ENCODE data around the gene MTFP1. TPM values are rescaled to one million over a fixed set of nuclear protein-coding genes. Genes with fewer than 3 reads are reported as not detected.

The MTFP1 gene
- total and polyA plus RNA-seq, 10 donors: 9.9 to 36.8 (median 19.9) TPM

DNA sequence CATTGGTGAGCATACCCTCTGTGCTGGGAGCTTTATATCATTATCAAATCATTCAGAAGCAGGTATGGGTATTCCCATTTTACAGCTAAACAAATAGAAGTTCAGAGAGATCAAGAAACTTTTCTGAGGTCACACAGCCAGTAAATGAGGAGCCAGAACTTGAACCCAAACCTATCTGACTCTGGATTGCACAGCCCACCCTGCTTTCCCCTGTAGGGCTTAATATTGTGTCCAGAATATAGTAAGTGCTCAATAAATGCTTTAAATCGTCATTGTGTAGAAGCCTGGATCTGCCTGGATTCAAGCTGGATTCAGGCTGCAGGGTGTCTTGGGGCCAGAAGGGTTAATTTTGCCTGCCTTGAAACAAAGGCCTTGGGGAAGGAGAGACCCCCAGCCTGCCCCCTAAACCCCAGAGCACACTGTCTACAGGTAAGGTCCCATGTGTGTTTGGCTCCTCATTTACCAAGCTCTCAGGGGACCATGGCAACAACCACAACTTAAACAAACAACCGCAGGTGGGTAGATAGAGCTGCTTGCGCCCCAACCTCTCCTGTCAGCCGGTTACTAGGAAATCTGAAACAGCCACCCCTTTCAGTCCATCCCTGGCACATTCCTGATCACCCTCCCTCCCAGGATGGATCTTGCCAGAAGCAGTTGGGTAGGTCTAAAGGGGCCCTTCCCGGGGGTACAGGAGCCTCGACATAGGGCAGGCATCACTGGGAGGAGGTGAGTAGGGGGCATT, 49.3 kb downstream of the MTFP1 start:
- H3K9me3 ChIP-seq: no peaks in the 10 kb centered on the region
- H3K36me3 ChIP-seq: no peaks in the 10 kb centered on the region
- TF ChIP-seq POLR2A (IDR thresholded peaks at IDR 0.05) (no peak), CTCF (IDR thresholded peaks at IDR 0.05 in 8 of 11, conservative IDR thresholded peaks at IDR 0.05 in 3 of 11) (no peak), POLR2AphosphoS5 (IDR thresholded peaks at IDR 0.05) (no peak)
- DNase-seq: no peak
- no peaks in the 10 kb centered on the region for H3K4me1 ChIP-seq
- no peak overlapping the region for H3K27ac ChIP-seq
- no peak overlapping the region for H3K4me3 ChIP-seq
- H3K27me3 ChIP-seq (replicated peaks in 1 of 7): peaks cover 0 to 52% (median 0%) of the 10 kb centered on the region in 7 donors
- intact Hi-C loops (cut with DNase I; ENCODE audit: low total_unique reads): no loop called here
- WGBS, 5 donors: 61 to 75% (median 66%) methylated on average over 6 of the region's 6 CpGs

Small RNAs within 50 kb of the gene (small RNA-seq; reads per million reads assigned to genes)
- gene AC004832.3 (0 reads per million in 4 donors), gene RNU6-564P (0 reads per million in 4 donors)

Other genes with a start within 250 kb of the MTFP1 start
- gene LIF, start 179.0 kb upstream of the MTFP1 start, total RNA-seq: 1 to 10 TPM in 3 of 7 donors, under 1 TPM in 2, not detected in 2; 0.32 to 3.2 (median 2.3) TPM
- under 1 TPM; 0.21 to 0.77 (median 0.24) TPM for gene LIF, start 179.0 kb upstream of the MTFP1 start, polyA plus RNA-seq
- gene OSM, start 158.9 kb upstream of the MTFP1 start, total RNA-seq: 10 to 100 TPM in 2 of 7 donors, 1 to 10 TPM in 5; 2.1 to 16.8 (median 4.5) TPM
- gene OSM, start 158.9 kb upstream of the MTFP1 start, polyA plus RNA-seq: 1 to 10 TPM; 1.2 to 2.1 (median 1.7) TPM
- gene CASTOR1, start 136.3 kb upstream of the MTFP1 start, total RNA-seq: 10 to 100 TPM in 5 of 7 donors, 1 to 10 TPM in 2; 7.4 to 18.9 (median 14.6) TPM
- gene CASTOR1, start 136.3 kb upstream of the MTFP1 start, polyA plus RNA-seq: 10 to 100 TPM in 2 of 3 donors, 1 to 10 TPM in 1; 5.6 to 12.8 (median 12.0) TPM
- 10 to 100 TPM; 26.8 to 46.4 (median 34.3) TPM for gene TBC1D10A, start 98.8 kb upstream of the MTFP1 start, total RNA-seq
- gene TBC1D10A, start 98.8 kb upstream of the MTFP1 start, polyA plus RNA-seq: 10 to 100 TPM; 21.1 to 37.4 (median 22.1) TPM
- gene SF3A1, start 68.9 kb upstream of the MTFP1 start, total RNA-seq: 100 to 1,000 TPM; 154 to 223 (median 182) TPM
- gene SF3A1, start 68.9 kb upstream of the MTFP1 start, polyA plus RNA-seq: 10 to 100 TPM; 14.9 to 22.8 (median 16.1) TPM
- 1 to 10 TPM; 2.1 to 8.1 (median 3.5) TPM for gene CCDC157, start 68.8 kb upstream of the MTFP1 start, total RNA-seq
- 1 to 10 TPM; 2.5 to 4.6 (median 3.9) TPM for gene CCDC157, start 68.8 kb upstream of the MTFP1 start, polyA plus RNA-seq
- gene RNF215, start 38.4 kb upstream of the MTFP1 start, total RNA-seq: 10 to 100 TPM; 10.2 to 19.5 (median 15.9) TPM
- 10 to 100 TPM in 1 of 3 donors, 1 to 10 TPM in 2; 6.5 to 11.0 (median 8.3) TPM for gene RNF215, start 38.4 kb upstream of the MTFP1 start, polyA plus RNA-seq
- 1 to 10 TPM in 6 of 7 donors, under 1 TPM in 1; 0.52 to 6.1 (median 2.4) TPM for gene SEC14L2, start 28.8 kb upstream of the MTFP1 start, total RNA-seq
- 1 to 10 TPM in 1 of 3 donors, under 1 TPM in 2; 0.54 to 1.5 (median 0.96) TPM for gene SEC14L2, start 28.8 kb upstream of the MTFP1 start, polyA plus RNA-seq
- not detected for gene SEC14L3, start 46.2 kb downstream of the MTFP1 start, total RNA-seq
- gene SEC14L3, start 46.2 kb downstream of the MTFP1 start, polyA plus RNA-seq: not detected
- 1 to 10 TPM in 3 of 7 donors, under 1 TPM in 4; 0.18 to 1.6 (median 0.68) TPM for gene SEC14L4, start 79.9 kb downstream of the MTFP1 start, total RNA-seq
- gene SEC14L4, start 79.9 kb downstream of the MTFP1 start, polyA plus RNA-seq: under 1 TPM; 0.03 to 0.29 (median 0.07) TPM
- gene SEC14L6, start 121.0 kb downstream of the MTFP1 start, total RNA-seq: under 1 TPM in 5 of 7 donors, not detected in 2; 0.16 to 0.56 (median 0.23) TPM
- gene SEC14L6, start 121.0 kb downstream of the MTFP1 start, polyA plus RNA-seq: under 1 TPM; 0.03 to 0.06 (median 0.04) TPM
- 1 to 10 TPM in 1 of 7 donors, under 1 TPM in 1, not detected in 5; 0.69 to 2.1 TPM for gene GAL3ST1, start 148.9 kb downstream of the MTFP1 start, total RNA-seq
- under 1 TPM; 0.15 to 0.51 (median 0.17) TPM for gene GAL3ST1, start 148.9 kb downstream of the MTFP1 start, polyA plus RNA-seq
- 10 to 100 TPM; 39.0 to 61.5 (median 49.5) TPM for gene PES1, start 166.1 kb downstream of the MTFP1 start, total RNA-seq
- gene PES1, start 166.1 kb downstream of the MTFP1 start, polyA plus RNA-seq: 10 to 100 TPM; 45.4 to 72.7 (median 49.0) TPM
- 100 to 1,000 TPM in 1 of 7 donors, 10 to 100 TPM in 6; 23.8 to 110 (median 73.7) TPM for gene TCN2, start 181.4 kb downstream of the MTFP1 start, total RNA-seq
- gene TCN2, start 181.4 kb downstream of the MTFP1 start, polyA plus RNA-seq: 10 to 100 TPM in 1 of 3 donors, 1 to 10 TPM in 2; 7.3 to 23.1 (median 9.7) TPM
- 1 to 10 TPM; 2.2 to 6.7 (median 4.7) TPM for gene SLC35E4, start 210.0 kb downstream of the MTFP1 start, total RNA-seq
- 1 to 10 TPM in 1 of 3 donors, under 1 TPM in 2; 0.37 to 1.6 (median 0.94) TPM for gene SLC35E4, start 210.0 kb downstream of the MTFP1 start, polyA plus RNA-seq
- 10 to 100 TPM in 5 of 7 donors, 1 to 10 TPM in 2; 9.5 to 16.3 (median 12.4) TPM for gene DUSP18, start 242.1 kb downstream of the MTFP1 start, total RNA-seq
- gene DUSP18, start 242.1 kb downstream of the MTFP1 start, polyA plus RNA-seq: 1 to 10 TPM; 1.5 to 4.4 (median 2.3) TPM

All from spleen (tissue), 11 donors.